ENCODE data around the gene MAP4K4.
A peak's percentile ranks its signal among the peaks of the same experiment; 100 is the strongest.

The MAP4K4 gene

GRCh38 chr2:101729521-101730190 lies 32.1 kb downstream of the MAP4K4 start:
- H3K9me3 ChIP-seq (ENCODE audit: insufficient read depth, low read length): no peaks in the 10 kb centered on the region
- H3K36me3 ChIP-seq (replicated peaks; ENCODE audit: low read depth, low read length): peaks cover 3% of the 10 kb centered on the region
- peaks cover 96% of the 10 kb centered on the region for H4K20me1 ChIP-seq (ENCODE audit: insufficient read depth, low read length)
- peak overlapping the region; percentile 30; the same call in 1 of the 2 replicates for H3K9ac ChIP-seq (ENCODE audit: low read length)
- TF ChIP-seq EZH2phosphoT487 (IDR thresholded peaks at IDR 0.05; ENCODE audit: low read depth) (no peak), CTCF (IDR thresholded peaks at IDR 0.05; ENCODE audit: low read depth, low read length) (no peak)
- no peak overlapping the region for H2AFZ ChIP-seq (ENCODE audit: low read depth, low read length)
- no peak overlapping the region for H3K27ac ChIP-seq (ENCODE audit: low read length)
- peaks cover 67% of the 10 kb centered on the region for H3K4me1 ChIP-seq (ENCODE audit: low read length)
- H3K79me2 ChIP-seq (ENCODE audit: low read length): peaks cover 100% of the 10 kb centered on the region
- no peaks in the 10 kb centered on the region for H3K27me3 ChIP-seq (ENCODE audit: low read depth, low read length)
- peak overlapping the region; percentile 74 for H3K4me2 ChIP-seq (ENCODE audit: low read length)
- peak overlapping the region; percentile 50 for H3K4me3 ChIP-seq (ENCODE audit: low read length)

GRCh38 chr2:101731221-101732054 lies 33.9 kb downstream of the MAP4K4 start:
- Histone ChIP-seq H3K27ac (ENCODE audit: low read length) (no peak overlapping the region), H3K4me1 (ENCODE audit: low read length) (peaks cover 67% of the 10 kb centered on the region)

GRCh38 chr2:101732199-101732598 lies 34.7 kb downstream of the MAP4K4 start:
- Histone ChIP-seq H3K36me3 (replicated peaks; ENCODE audit: low read depth, low read length) (no peaks in the 10 kb centered on the region), H3K4me1 (ENCODE audit: low read length) (peaks cover 73% of the 10 kb centered on the region), H3K4me2 (ENCODE audit: low read length) (no peak overlapping the region), H3K27ac (ENCODE audit: low read length) (no peak overlapping the region), H3K9me3 (ENCODE audit: insufficient read depth, low read length) (no peaks in the 10 kb centered on the region), H3K9ac (ENCODE audit: low read length) (no peak overlapping the region), H3K4me3 (ENCODE audit: low read length) (no peak overlapping the region), H3K79me2 (ENCODE audit: low read length) (peaks cover 100% of the 10 kb centered on the region), H4K20me1 (ENCODE audit: insufficient read depth, low read length) (peaks cover 96% of the 10 kb centered on the region), H3K27me3 (ENCODE audit: low read depth, low read length) (no peaks in the 10 kb centered on the region), H2AFZ (ENCODE audit: low read depth, low read length) (no peak overlapping the region)
- TF ChIP-seq CTCF (IDR thresholded peaks at IDR 0.05; ENCODE audit: low read depth, low read length) (no peak), EZH2phosphoT487 (IDR thresholded peaks at IDR 0.05; ENCODE audit: low read depth) (no peak)

More at GRCh38 chr2:101731221-101732054, 33.9 kb downstream of the MAP4K4 start:
- H3K4me2 ChIP-seq (ENCODE audit: low read length): no peak overlapping the region
- H3K27me3 ChIP-seq (ENCODE audit: low read depth, low read length): no peaks in the 10 kb centered on the region
- H4K20me1 ChIP-seq (ENCODE audit: insufficient read depth, low read length): peaks cover 96% of the 10 kb centered on the region
- H3K9ac ChIP-seq (ENCODE audit: low read length): no peak overlapping the region
- H3K9me3 ChIP-seq (ENCODE audit: insufficient read depth, low read length): no peaks in the 10 kb centered on the region
- H2AFZ ChIP-seq (ENCODE audit: low read depth, low read length): no peak overlapping the region
- peaks cover 100% of the 10 kb centered on the region for H3K79me2 ChIP-seq (ENCODE audit: low read length)
- H3K4me3 ChIP-seq (ENCODE audit: low read length): no peak overlapping the region
- no peaks in the 10 kb centered on the region for H3K36me3 ChIP-seq (replicated peaks; ENCODE audit: low read depth, low read length)
- TF ChIP-seq CTCF (IDR thresholded peaks at IDR 0.05; ENCODE audit: low read depth, low read length): no peak
- no peak for TF ChIP-seq EZH2phosphoT487 (IDR thresholded peaks at IDR 0.05; ENCODE audit: low read depth)

- no peaks in the 10 kb centered on the region for H3K36me3 ChIP-seq (replicated peaks; ENCODE audit: low read depth, low read length)
- H3K4me2 ChIP-seq (ENCODE audit: low read length): no peak overlapping the region
- no peak overlapping the region for H3K9ac ChIP-seq (ENCODE audit: low read length)
- no peaks in the 10 kb centered on the region for H3K9me3 ChIP-seq (ENCODE audit: insufficient read depth, low read length)
- no peaks in the 10 kb centered on the region for H3K27me3 ChIP-seq (ENCODE audit: low read depth, low read length)
- TF ChIP-seq CTCF (IDR thresholded peaks at IDR 0.05; ENCODE audit: low read depth, low read length) (no peak), EZH2phosphoT487 (IDR thresholded peaks at IDR 0.05; ENCODE audit: low read depth) (no peak)
- H2AFZ ChIP-seq (ENCODE audit: low read depth, low read length): no peak overlapping the region
- no peak overlapping the region for H3K4me3 ChIP-seq (ENCODE audit: low read length)
- peaks cover 94% of the 10 kb centered on the region for H4K20me1 ChIP-seq (ENCODE audit: insufficient read depth, low read length)
- H3K27ac ChIP-seq (ENCODE audit: low read length): no peak overlapping the region
- peaks cover 99% of the 10 kb centered on the region for H3K79me2 ChIP-seq (ENCODE audit: low read length)
- peaks cover 76% of the 10 kb centered on the region for H3K4me1 ChIP-seq (ENCODE audit: low read length)
These were observed 35.3 kb downstream of the MAP4K4 start for GRCh38 chr2:101732773-101733256.
